H1 (cell line): Measurements from ENCODE around the gene UEVLD.

ENCODE experiments used
- CBX8 ChIP-seq: fragments of 300-800, 300-1000 bp; sonication (generic); IDR thresholded peaks from 2 replicates; pipeline ENCODE4 v1.7.1; 2016; ENCODE audit warnings: low read depth, low read length, borderline replicate concordance
- EP300 ChIP-seq, 2 experiments: IDR thresholded peaks; 1 replicate in 1 of 2; 2 replicates in 1 of 2; pipeline ENCODE4 v1.6.1; 2011 to 2012; ENCODE audit warnings: low read depth in 2 of 2, low read length in 2 of 2, mild to moderate bottlenecking in 2 of 2, borderline replicate concordance in 1 of 2, inconsistent platforms in 1 of 2, moderate library complexity in 1 of 2
- FOSL1 ChIP-seq: IDR thresholded peaks from 2 replicates; pipeline ENCODE4 v1.6.1; 2011; ENCODE audit warnings: mild to moderate bottlenecking, low read depth, low read length, moderate library complexity; ENCODE audit not compliant: insufficient read depth
- NANOG ChIP-seq: IDR thresholded peaks from 2 replicates; pipeline ENCODE4 v1.6.1; 2011; ENCODE audit warnings: low read length, low read depth, mild to moderate bottlenecking, inconsistent platforms; ENCODE audit not compliant: insufficient read depth, poor library complexity, severe bottlenecking
- POLR2AphosphoS5 ChIP-seq: IDR thresholded peaks from 2 replicates; pipeline ENCODE4 v1.6.1; 2011; ENCODE audit warnings: low read depth, low read length
- RFX5 ChIP-seq: IDR thresholded peaks from 2 replicates; pipeline ENCODE4 v1.6.1; 2011; ENCODE audit warnings: low read depth, low read length, improper control_type of control experiment, borderline replicate concordance
- RXRA ChIP-seq: IDR thresholded peaks from 2 replicates; pipeline ENCODE4 v1.6.1; 2011; ENCODE audit warnings: low read depth, mild to moderate bottlenecking, low read length, moderate library complexity; ENCODE audit not compliant: insufficient read depth
- SP1 ChIP-seq: IDR thresholded peaks from 2 replicates; pipeline ENCODE4 v1.6.1; 2011; ENCODE audit warnings: low read depth, low read length
- TF ChIP-seq, protein P1 (sequence below): IDR thresholded peaks from 2 replicates; pipeline ENCODE4 v1.6.1; 2012; ENCODE audit warnings: low read length, inconsistent platforms
- TF ChIP-seq, protein P2 (sequence below), 3 experiments: IDR thresholded peaks; 1 replicate in 2 of 3; 2 replicates in 1 of 3; pipeline versions ENCODE4 v1.5.1 to v1.6.1; 2011; ENCODE audit warnings: low read length in 3 of 3, mild to moderate bottlenecking in 3 of 3, inconsistent platforms in 2 of 3, low read depth in 1 of 3, moderate library complexity in 1 of 3; ENCODE audit not compliant: insufficient read depth in 1 of 3; ENCODE audit errors: control extremely low read depth in 1 of 3
- TF ChIP-seq, protein P3 (sequence below): IDR thresholded peaks from 2 replicates; pipeline ENCODE4 v1.6.1; 2011; ENCODE audit warnings: low read length, improper control_type of control experiment
- TF ChIP-seq, protein P4 (sequence below): IDR thresholded peaks from 2 replicates; pipeline ENCODE4 v1.6.1; 2012; ENCODE audit warnings: inconsistent platforms

DNA sequence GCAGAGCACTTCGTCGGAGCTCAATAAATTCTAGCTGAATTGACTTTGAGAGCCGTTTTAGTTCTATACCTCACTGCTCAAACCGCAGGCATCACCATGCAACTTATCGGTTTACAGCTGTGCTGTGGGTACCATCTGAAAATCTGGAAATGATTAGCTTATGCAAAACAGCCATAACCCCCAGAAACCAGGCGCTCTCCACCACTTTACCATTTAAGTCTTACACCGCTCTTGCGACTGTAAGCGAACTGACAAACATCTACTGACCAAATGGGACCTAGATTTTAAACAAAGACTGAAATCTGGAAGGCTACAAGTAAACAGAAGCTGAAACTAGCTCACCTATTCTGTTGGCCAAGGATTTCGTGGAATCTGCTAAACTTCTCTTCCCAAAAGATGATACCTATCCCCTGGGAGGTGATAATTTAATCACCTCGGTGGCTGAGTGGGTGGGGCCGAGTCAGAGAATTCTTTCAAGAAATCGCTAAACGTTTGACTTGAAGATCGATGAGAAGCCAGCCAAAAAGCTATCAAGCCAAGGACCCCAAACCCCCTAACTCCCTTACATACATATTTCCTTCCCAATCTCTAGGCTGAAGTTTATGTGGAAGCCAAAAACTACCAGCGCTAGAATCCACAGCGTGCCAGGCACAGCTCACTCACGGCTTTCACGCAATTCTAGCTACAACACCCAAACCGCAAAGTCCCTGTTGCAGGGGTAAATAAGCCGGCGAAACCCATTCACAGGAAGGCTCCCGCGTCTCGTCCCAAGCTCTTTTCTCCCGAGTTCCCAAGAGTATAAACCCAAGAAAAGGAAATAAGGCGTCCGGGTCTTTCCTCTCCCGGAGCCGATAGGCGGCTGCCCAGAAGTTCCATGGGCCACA is 45.0 kb upstream of the UEVLD start:
- no peak for TF ChIP-seq FOSL1
- no peak for TF ChIP-seq NANOG
- TF ChIP-seq, protein P1, sequence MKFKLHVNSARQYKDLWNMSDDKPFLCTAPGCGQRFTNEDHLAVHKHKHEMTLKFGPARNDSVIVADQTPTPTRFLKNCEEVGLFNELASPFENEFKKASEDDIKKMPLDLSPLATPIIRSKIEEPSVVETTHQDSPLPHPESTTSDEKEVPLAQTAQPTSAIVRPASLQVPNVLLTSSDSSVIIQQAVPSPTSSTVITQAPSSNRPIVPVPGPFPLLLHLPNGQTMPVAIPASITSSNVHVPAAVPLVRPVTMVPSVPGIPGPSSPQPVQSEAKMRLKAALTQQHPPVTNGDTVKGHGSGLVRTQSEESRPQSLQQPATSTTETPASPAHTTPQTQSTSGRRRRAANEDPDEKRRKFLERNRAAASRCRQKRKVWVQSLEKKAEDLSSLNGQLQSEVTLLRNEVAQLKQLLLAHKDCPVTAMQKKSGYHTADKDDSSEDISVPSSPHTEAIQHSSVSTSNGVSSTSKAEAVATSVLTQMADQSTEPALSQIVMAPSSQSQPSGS = no peak
- TF ChIP-seq, protein P2, sequence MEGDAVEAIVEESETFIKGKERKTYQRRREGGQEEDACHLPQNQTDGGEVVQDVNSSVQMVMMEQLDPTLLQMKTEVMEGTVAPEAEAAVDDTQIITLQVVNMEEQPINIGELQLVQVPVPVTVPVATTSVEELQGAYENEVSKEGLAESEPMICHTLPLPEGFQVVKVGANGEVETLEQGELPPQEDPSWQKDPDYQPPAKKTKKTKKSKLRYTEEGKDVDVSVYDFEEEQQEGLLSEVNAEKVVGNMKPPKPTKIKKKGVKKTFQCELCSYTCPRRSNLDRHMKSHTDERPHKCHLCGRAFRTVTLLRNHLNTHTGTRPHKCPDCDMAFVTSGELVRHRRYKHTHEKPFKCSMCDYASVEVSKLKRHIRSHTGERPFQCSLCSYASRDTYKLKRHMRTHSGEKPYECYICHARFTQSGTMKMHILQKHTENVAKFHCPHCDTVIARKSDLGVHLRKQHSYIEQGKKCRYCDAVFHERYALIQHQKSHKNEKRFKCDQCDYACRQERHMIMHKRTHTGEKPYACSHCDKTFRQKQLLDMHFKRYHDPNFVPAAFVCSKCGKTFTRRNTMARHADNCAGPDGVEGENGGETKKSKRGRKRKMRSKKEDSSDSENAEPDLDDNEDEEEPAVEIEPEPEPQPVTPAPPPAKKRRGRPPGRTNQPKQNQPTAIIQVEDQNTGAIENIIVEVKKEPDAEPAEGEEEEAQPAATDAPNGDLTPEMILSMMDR (IDR thresholded peaks at IDR 0.05; ENCODE audit: control extremely low read depth in 1 of 3, insufficient read depth in 1 of 3, low read depth in 1 of 3, low read length in 3 of 3) = no peak
- no peak for TF ChIP-seq EP300 (IDR thresholded peaks at IDR 0.05; ENCODE audit: borderline replicate concordance in 1 of 2, low read depth in 2 of 2, low read length in 2 of 2)
- TF ChIP-seq RXRA = no peak
- no peak for TF ChIP-seq POLR2AphosphoS5
- no peak for TF ChIP-seq SP1
- TF ChIP-seq, protein P3, sequence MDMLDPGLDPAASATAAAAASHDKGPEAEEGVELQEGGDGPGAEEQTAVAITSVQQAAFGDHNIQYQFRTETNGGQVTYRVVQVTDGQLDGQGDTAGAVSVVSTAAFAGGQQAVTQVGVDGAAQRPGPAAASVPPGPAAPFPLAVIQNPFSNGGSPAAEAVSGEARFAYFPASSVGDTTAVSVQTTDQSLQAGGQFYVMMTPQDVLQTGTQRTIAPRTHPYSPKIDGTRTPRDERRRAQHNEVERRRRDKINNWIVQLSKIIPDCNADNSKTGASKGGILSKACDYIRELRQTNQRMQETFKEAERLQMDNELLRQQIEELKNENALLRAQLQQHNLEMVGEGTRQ = no peak
- TF ChIP-seq CBX8 = no peak
- TF ChIP-seq, protein P4, sequence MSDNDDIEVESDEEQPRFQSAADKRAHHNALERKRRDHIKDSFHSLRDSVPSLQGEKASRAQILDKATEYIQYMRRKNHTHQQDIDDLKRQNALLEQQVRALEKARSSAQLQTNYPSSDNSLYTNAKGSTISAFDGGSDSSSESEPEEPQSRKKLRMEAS = no peak
- TF ChIP-seq RFX5 = no peak
